Left kidney (tissue), 2 donors: ENCODE results near the gene LTA. TPM values are rescaled to one million over a fixed set of nuclear protein-coding genes. Genes with fewer than 3 reads are reported as not detected.
"Not testable (repeated sequence)": the region's sequence is repeated elsewhere in the genome, so short reads cannot be mapped to it uniquely, and the experiment has no call there.

ENCODE experiments used
- DNase-seq: peaks from one replicate; pipeline ENCODE4 v3.0.0-alpha.2; 2013
- polyA plus RNA-seq: library from polyadenylated mRNA; unstranded; fragments of 120-200 nt; gene quantifications from one replicate; pipeline ENCODE4 v1.2.1, GENCODE V29; 2013; ENCODE audit not compliant: insufficient read length

The LTA gene
- polyA plus RNA-seq, 1 donor = 0.40 TPM

DNA sequence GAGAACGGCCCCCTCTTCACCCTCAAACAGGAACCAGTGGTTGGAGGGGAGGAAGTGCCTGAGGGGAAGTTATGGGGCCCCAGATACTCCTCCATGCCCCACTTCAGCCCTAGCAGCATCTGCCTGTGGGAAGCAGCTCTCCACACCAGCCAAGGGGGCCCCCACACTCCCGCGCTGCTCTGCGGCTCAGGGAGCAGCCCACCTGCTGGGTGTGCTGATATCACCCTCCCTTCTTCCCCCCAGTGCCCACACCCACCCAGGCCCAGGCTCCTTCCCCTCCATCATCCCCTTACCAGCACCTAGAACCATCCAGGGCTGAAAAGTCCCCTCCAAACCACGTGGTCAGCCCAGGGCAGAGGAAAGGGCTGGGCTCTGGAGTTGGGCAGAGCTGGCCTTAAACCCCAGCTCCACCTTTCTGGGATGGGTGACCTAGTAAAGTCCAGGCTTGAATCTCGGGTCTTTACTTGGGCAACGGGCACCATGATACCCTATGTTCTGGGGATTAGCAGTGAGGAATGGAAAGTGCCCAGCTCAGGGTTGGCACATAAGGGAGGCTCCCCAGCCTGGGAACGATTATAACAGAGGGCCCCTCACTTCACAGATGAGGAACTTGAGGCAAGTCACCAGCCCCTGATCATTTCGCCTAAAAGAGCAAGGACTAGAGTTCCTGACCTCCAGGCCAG lies 14.7 kb downstream of the LTA start:
- no peak for DNase-seq

DNA sequence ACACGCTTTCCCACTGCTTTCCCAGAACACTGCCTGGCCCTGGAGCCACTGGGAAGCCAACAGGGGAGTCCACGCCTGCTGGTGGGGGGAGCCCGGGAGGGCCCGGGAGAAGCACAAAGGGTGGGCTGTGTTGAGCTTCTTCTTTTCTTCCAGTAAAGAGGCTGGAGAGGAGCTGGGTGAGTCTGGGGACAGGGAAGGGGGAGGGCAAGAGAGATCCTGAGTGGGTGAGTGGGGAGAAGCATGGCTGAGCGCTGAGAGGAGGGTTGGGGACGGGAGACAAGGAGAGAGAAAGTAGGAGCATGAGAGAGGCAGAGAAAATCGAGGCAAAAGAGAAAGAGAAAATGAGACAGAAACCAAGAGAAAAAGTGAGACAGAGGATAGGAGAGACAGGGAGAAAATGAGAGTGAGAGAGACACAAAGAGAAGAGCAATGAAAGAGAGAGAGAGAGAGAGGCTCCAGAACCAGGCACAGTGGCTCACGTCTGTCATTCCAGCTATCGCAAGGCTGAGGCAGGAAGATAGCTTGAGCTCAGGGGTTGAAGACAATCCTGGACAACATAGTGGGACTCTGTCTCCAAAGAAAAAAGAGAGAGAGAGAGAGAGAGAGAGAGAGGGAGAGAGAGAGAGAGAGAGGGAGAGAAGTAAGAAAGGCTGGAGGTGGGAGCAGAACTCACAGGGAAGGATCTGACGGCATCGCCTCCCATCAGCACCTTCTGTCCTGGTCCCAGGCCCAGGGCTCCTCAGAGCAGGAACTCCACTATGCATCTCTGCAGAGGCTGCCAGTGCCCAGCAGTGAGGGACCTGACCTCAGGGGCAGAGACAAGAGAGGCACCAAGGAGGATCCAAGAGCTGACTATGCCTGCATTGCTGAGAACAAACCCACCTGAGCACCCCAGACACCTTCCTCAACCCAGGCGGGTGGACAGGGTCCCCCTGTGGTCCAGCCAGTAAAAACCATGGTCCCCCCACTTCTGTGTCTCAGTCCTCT lies 16.0 kb downstream of the LTA start:
- no peak for DNase-seq

DNA sequence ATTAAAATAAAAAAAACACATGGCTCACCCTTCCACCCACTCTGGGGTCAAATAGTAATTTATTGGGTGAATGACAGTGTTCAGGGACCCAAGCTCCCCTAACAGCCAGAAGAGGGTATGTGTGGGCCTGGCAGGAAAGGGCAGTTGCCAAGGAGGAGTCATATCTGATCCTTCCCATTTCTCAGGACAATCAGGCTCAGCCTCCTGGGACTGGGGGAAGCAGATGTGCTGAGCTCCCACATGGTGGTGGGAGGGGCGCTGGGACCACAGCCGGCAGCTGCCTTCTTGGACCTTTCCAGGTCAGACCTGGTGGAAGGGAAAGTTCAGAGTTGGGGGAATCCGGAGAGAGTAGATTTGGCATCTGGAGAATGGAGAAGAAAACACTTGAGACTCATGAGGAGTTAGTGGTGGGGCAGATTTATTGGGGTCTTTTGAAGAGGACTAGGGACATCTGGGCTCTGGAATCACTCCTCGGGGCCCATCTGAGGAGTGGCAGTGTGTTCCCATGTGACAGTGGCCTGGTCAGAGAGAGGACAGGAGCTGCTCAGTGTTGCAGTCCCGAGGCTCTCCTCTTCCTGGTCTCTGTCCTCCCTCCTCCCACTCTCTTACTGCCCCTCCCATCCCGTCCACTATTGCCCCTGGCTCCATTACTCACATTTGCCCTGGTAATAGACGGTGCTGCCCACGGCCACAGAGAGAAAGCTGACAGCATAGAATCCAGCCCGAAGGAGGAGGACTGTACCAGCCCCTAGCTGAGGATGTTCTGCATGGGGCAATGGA lies 17.0 kb downstream of the LTA start:
- no peak for DNase-seq

DNA sequence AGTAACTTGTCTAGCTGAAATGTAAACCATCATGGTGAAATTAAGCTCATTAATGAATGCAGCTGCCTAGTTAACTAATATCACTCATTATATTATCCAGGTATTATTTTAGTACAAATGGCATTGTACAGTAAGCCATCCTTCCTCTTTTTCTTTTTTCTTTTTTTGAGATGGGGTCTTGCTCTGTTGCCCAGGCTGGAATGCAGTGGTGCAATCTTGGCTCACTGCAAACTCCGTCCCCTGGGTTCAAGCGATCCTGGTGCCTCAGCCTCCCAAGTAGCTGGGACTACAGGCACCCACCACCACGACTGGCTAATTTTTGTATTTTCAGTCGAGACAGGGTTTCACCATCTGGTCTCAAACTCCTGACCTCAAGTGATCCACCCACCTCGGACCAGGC lies 18.6 kb downstream of the LTA start:
- not testable (repeated sequence) for DNase-seq

DNA sequence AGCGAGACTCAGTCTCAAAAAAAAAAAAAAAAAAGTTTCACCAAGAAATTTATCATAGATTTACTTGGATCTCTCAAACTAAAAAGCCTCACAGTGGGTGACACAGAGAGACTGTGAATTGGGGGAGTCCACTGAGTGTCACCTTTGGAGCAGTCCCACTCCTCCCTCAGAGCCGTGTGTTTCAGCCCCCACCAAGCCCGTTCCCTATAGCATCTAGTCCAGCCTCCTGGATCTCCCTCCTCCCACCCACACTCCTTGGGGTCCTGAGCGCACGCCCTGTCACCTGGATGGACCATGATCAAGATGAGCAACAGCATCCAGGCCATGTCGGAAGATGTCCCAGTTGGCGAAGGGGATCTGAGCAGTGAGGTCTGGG lies 20.3 kb downstream of the LTA start:
- no peak for DNase-seq

DNA sequence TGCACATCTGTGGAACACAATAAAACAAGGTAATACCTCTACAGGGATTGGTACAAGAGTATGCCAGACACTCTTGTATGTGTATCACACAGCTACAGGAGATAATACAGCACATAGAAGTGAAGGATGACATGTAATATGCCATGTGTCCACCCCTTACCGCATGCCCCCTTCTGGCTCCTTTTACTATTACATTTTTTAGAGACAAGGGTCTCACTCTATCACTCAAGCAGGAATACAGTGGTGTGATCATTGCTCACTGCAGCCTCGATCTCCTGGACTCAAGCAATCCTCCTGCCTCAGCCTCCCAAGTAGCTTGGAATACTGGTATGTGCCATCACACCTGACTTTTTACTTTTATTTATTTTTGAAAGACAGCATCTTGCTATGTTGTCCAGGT lies 24.9 kb downstream of the LTA start:
- no peak for DNase-seq

DNA sequence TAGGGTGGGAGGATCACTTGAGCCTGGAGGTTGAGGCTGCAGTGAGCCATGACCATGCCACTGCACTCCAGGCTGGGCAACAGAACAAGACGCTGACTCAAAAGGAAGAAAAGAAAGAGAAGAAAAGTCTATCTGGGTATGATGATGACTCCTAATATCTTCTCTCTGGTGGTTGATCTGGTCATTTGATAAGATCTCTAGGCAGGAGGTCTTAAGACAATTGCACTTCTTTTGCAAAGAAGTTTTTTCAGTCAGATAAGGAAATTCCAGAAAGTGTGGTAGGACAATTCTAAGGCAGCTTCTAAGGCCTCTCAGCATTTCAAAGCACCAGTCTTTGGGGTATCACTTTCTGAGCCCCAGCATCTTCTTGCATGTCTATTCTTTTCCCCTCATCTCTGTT lies 35.2 kb downstream of the LTA start:
- DNase-seq = no peak

DNA sequence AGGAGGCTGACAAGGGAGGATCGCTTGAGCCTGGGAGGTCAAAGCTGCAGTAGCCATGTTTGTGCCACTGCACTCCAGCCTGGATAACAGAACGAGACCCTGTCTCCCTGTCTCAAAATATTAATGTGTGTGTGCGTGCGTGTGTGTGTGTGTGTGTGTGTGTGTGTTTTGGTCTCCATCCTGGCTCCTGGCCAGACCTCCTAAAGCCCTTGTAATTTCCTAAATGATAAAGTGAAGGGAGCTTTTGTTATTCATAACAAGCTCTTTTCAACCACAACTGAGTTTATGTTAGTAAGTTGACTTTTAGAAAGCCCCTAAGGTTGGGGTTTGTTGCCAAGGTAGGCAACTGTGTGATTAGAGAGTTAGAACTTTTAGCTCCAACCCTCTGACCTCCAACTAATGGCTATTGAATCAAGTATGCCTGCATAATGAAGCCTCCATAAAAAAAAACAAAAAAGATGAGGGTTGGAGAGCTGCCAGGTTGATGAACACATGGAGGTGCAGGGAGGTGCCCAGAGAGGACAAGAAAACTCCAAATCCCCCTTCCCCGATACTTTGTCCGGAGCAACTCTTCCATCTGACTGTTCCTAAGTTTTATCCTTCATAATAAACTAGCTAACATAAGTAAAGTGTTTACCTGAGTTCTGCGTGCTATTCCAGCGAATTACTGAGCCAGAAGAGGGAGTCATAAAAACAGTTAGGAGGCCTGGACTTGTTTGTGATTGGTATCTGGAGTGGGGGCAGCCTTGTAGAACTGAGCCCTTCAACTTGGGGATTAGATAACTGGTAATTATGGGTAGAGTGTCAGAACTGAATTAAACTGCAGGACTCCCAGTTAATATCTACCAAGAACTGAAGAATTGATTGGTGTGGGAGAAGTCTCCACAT lies 37.7 kb downstream of the LTA start:
- DNase-seq = no peak

DNA sequence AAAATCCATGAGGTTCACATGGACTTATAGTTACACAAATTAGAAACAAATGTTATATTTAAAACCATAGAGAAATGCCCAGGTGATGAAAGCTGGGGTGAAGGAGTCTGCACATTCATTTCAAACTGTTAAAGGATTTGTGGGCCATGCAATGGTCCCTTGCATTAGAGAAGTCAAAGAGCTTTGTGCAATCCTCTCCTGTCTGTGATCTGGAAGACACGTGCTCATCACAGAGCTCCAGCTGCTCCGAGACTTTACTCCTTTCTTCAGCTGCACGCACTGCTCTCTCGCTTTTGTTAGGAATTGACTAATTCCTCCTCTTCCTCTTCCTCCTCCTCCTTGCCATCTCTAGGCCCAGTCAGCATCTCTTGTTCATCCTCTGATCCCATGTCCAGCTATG lies 38.9 kb downstream of the LTA start:
- no peak for DNase-seq

DNA sequence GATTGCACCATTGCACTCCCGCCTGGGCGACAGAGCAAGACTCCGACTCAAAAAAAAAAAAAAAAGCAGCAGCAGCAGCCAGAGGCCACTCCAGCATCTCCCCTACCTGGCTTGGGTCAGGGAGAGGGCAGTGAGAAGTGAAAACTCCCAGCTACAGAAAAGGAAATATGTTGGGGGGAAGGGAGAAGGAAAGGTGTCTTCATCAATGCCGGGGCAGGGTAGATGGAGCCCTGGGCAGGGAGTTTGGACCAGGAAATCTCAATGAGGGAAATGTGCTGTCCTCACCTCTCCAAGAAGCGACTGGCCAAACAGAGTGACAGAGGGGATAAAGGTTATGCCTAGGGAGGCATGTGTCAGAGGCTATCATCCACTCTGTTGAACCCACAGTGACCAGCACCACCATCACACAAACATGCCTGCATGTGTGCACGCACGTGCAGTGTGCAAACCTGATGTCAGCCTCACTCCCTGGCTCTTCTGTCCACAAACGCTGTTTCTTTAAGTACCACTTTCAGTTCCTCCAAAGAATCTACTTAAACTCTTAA lies 42.1 kb downstream of the LTA start:
- no peak for DNase-seq

DNA sequence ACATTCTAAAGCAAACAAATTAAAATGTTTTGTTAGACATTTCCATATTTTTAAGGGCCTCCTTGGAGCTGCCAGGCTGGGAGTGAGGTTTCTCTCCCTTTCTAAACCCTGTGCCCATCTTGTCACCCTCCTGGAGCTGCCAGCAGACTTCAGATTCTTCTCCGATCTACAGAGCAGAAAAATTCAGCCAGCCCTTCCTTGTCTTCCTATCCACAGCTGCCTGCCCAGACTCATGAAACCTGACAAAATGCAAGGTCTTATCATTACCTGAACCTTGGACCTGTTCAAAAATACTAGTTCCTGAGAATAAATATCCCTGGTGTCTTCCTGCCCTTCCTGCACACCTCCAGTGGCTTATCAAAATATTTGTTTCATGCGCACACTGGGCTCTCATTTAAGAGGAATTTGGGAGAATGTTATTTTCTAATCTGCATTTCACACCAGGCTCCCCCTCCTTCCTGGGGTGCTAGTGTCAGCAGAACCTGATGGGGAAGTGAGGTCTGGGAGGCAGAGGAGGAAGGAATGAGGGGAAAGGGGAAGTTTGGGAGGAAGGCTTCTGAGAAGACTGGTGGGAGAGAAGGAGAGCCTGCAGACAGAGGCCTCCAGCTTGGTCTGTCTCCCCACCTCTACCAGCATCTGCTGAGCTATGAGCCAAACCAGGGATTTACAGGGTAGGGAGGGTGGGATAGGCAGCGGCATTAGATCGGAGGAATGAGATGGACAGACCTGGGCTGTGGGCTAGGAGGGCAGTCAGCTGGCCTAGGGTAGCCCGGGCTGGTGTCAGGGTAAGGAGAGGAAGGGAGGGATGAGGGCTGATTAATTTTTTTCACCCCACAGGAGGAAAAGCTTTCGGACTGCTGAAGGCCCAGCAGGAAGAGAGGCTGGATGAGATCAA lies 42.8 kb downstream of the LTA start, which contains the start of gene AIF1:
AIF1 (plus strand) TSS at position 551 of the 895 bp plus-strand sequence; CDS start at position 647, 96 bp downstream.
- no peak for DNase-seq

DNA sequence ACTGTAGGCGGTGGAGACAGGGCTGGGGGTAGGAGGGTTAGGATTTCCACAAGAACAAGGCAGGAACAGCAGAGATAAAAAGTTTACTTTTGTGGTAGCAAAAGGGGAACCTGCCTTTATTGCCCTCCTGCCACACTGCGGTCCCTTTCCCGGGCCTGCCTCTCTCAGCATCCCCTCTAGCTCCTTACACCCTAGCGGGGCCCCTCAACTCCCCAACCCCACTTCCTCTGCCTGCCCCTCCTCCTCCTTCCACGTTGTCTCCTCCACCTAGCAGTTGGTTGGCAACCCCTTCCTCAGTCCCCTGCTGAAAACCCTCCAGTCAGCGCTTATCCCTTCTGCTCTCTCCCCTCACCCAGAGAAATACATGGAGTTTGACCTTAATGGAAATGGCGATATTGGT lies 43.7 kb downstream of the LTA start:
- DNase-seq = no peak

DNA sequence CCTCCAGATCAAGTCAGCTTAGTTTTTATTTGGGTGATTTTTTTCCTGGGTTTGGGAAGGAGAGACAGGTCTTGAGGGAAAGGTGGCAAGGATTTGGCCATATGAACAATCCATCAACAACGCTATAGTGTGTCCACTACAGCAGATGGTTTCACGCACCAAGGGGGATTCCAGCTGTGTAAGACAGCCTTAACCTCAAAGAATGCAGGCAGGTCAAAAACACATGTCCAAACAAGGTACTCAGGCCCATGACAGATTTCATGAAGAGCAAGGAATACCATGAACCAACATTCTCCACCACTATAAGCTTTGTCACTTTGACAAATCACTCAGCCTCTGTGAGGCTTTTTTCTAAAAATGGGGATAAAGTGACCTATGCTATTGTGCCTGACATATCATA lies 44.9 kb downstream of the LTA start:
- DNase-seq = no peak

DNA sequence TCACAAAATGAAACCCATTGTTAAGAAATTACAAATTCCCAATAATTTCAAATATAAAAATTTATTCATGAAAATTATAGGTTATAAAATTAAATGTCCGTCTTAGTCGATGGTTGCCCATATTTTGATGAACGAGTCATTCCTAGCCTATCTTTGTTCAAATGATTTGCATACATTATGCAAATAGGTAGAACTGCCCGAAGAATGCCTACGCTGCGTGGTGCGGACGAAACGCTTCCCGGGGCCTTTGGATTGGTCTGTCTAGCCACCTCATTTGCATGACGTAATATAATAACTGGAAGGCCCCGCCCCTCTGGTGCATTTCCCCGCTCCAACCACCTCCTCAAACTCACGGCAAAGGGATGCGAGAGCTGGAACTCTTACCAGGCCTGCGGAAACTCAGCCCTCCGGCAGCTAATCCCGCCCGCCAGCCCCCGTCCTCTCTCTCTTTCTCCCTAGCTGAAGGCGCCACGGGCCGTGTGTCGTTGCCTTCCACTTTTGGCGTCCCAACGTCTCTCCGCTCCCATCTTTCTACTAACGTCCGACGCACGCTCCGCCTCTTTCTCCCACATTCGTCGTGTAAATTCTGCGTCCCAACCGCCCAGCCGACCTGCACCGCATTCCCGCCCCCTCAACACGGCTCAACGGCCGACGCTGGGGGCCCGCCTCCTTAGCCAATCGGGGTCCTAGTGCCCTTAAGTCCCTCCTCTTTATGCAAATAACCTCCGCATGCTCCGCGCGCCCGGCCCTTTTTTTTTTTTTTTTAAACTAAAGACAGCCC lies 47.9 kb downstream of the LTA start:
- DNase-seq = peak; percentile 98

DNA sequence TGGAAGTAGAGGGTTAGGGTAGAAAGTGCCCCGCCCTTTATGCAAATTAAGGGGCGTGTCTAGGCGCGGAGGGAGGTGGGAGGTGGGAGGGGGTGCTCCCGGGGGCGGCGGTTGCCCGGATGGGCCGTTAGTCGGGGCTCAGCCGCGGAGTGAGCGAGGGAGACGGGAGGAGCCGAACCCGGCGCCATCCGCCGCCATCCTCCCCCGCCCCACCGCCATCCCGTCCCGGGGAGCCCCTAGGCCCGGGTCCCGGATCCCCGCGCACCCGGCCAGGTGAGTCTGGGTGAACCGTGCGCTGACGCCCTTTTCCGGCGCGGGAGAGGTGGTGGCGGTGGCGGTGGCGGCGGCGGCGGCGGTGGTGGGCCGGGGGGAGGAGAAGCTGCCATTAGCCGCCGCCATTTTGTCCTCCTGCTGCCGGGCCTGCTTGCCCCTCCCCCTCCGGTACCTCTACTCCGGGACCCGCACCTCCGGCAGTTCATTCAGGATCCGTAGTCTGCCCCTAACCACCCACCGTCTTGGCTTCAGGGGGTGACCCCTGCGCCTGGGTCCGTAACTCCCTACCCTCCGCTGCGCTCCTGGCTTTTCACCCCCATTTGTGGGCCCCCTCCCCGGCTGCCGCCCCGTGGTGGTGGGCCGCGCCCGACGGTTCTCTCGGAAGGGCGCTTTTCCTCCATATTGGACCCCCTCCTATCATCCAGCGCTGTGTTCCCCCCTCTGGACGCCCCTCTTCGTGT lies 48.7 kb downstream of the LTA start, which contains the start of gene PRRC2A:
PRRC2A (plus strand) TSS at position 130 of the 734 bp plus-strand sequence. CDS start 2,075 bp downstream, outside the sequence.
- peak; percentile 69 for DNase-seq

DNA sequence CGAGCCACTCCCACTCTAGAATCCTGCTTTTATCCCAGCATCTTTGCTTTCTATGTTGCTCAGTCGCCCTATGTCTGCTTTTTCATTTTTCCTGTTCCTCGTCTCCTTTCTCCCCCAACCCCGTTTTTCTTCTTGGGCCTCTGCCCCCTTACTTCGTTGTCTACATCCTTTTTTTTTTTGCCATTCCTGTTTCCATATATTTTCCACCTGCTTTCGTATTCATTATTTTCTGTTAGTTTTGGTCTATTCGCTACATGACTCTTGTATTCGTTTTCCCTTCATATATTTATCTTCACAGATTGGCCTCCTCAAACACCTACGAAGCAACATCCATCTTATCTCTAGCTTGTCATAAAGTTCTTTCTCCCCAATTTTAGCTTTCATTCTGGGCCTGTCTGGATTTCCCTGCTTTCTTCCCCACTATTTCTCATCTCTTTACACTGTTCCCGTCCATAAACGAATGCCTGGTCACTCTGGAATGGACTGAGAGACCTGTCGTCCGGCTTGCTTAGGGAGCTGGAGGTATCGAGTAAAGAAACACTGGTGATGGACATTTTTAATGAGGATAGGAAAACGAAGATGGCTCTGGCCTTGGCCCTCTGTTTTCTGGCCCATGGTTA lies 49.3 kb downstream of the LTA start:
- no peak for DNase-seq

DNA sequence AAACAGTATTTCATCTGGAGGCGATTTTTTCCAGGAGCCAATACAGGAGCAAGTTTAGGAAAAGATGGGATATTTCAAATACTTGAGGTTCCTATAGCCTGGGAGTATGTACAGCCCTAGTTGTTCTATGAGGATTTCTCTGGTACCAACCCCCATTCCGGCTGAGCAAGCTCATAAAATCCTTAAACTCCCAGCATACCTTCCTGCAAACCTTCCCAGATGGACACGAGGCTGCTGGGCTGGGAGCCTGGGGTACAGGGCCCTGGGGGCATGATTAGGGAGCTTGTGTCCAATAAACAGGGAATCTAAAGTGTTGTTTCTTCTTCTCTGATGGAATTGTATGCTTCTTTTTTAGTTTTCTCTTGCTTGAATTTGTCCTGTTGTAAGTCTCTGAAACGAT lies 49.9 kb downstream of the LTA start:
- DNase-seq = no peak

DNA sequence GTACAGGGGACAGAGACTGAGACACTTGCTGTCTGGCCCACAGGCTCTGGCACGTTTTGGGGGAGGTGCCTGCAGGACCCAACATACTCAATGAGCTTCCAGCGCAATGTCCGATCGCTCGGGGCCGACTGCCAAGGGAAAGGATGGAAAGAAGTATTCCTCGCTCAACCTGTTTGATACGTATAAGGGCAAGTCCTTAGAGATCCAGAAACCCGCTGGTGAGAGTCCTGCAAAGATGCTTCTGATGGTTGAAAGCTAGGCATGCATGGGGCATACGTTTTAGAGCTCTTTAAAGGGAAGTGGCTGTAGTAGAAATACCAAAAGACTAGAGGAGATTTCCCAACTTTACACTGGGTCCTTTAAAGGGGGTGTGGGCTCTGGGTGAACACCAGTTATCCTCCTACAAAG lies 50.6 kb downstream of the LTA start:
- no peak for DNase-seq
